ENCODE data around the gene TMEM212.
"Not testable (repeated sequence)": the region's sequence is repeated elsewhere in the genome, so short reads cannot be mapped to it uniquely, and the experiment has no call there.

TMEM212 gene

DNA sequence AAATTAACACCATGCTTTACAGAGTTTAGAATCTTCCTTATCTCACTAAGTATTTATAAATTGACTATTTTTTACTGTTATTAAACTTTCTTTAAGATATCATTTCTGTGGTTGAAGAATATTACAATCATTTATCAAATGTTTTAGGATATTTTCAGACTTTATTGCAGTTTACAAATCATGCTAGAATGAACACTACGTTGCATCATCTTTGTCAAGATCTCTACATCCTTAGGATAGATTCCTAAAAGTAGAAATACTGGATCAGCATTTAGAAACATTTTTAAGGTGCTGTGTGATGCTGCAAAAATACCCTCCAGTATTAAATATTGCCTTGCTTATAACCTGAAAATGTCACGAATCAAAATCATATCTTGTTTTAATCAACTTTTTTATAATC, 30.3 kb upstream of the TMEM212 start:
- DNase-seq (ENCODE audit: low read depth in 3 of 3, low spot score in 1 of 3) = no peak

DNA sequence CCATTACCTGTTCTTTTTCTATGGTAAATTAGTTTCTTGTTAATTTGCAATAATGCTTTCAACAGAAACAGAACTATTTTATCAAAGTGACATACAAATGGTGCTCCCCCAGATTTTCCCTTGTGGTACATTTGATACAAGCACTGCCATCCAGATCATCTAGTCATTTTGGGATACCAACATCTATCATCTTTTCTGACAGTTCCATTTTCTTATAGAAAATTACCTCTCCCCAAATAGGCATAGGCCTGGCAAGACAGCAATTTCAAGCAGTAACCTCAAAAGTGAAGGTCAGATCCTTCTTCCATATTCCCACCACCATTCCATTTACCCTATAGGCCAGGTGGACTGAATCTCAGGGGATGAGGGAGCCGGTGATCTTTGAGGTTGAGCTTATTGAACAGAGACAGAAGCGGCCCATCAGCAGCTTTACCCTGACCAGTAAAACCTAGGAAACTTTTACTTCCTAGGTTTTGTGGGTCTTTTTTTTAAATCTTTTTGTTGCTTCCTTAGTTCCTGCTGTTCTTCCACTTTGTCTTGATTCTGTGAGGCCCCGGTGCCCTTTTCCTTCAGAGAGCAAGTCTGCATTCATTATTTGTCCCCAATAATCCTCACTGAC, 29.8 kb upstream of the TMEM212 start:
- DNase-seq (ENCODE audit: low read depth in 3 of 3, low spot score in 1 of 3) = no peak

GRCh38 chr3:171813897-171814460, 29.2 kb upstream of the TMEM212 start:
- DNase-seq (ENCODE audit: low read depth in 3 of 3, low spot score in 1 of 3) = no peak

- DNase-seq (ENCODE audit: low read depth in 3 of 3, low spot score in 1 of 3) = not testable (repeated sequence)
These were observed 28.5 kb upstream of the TMEM212 start for GRCh38 chr3:171814662-171815061.

GRCh38 chr3:171815973-171816595, 27.1 kb upstream of the TMEM212 start:
- DNase-seq (ENCODE audit: low read depth in 3 of 3, low spot score in 1 of 3) = no peak

DNA sequence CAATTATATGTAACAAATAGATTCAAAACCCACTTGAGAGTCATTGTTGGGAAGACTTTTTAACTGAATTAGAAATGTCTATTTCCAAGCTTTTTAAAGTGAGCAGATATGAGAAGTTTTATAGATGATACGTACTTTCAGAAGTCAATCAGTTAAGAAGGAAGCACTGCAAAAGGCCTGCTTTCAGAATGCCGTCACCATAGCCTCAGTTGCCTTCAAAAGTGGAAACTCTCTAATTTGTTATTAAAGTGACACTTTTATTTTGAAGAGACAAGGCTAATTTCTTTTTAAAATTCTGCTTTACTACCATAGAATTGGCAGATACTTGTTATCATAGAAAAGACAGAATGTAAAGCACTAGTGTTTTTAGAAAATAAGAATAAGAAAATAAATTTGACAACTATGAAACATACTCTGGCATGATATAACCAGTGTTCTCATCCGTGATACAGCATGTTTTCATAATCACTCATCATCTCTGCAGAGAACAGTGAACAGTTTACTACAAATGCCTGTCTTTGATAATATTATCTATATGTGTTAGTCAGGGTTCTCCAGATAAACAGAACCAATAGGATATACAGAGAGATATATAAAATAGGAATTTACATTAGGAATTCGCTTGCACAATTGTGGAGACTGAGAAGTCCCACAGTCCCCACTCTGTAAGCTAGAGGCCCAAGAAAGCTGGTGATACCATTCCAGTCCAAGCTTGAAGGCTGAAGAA, 25.9 kb upstream of the TMEM212 start:
- no peak for DNase-seq (ENCODE audit: low read depth in 3 of 3, low spot score in 1 of 3)

GRCh38 chr3:171821044-171821443, 22.1 kb upstream of the TMEM212 start:
- DNase-seq (ENCODE audit: low read depth in 3 of 3, low spot score in 1 of 3) = no peak

DNA sequence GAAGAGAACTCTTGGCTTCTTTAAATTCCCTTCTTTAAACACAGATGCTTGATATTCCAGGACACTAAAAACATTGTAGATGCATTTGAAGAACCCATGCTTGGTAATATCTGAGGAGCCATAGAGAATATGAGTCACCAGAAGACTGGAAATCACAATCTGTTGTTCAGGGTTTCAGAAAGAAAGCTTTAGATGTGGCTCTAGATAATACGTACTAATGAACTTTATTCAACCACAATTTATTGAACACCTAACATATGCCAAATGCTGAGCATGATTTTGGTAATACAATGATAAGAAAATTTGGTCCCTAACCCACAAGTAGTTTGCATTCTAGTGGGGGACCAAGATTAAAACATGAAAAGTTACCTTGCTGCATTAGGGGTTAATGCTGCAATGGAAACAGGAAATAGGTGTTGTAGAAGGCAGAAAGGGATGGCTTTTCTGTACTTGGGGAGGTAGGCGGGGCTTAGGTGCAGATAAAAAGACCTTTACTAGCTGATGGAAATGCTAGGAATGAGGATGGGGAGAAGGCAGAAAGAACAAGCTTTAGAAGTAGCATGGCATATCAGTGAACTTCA, 21.3 kb upstream of the TMEM212 start:
- no peak for DNase-seq (ENCODE audit: low read depth in 3 of 3, low spot score in 1 of 3)

DNA sequence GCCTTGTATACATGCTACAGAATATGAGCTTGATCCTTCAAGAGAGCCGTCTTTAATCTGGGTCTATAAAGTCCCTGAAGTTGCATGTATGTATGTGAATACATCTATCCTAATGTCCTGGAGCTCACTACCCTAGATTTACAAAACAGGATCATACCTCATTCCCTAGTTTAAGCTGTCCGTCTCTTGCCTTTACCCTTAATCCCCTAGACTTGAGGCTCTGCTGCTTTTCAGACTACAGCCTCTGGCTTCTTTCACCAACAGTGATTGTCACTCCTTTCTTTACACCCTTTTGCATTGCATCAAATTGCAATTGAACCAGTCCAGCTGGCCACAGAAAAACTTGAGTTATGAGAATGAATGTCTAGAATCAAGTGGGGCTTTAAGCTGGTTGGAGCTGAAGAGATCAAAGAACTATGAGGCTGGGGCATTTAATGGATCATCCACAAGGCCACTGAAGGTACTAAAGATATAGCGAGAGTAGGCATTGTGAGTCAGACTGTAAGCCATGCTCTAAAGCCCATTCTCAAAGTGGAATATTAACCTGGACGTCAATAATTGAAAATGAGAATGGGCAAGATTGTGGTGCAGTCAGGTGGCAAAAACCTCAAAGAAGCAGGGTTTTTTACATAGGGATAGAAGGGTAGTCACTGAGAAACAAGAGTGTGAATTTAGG, 20.6 kb upstream of the TMEM212 start:
- no peak for DNase-seq (ENCODE audit: low read depth in 3 of 3, low spot score in 1 of 3)

DNA sequence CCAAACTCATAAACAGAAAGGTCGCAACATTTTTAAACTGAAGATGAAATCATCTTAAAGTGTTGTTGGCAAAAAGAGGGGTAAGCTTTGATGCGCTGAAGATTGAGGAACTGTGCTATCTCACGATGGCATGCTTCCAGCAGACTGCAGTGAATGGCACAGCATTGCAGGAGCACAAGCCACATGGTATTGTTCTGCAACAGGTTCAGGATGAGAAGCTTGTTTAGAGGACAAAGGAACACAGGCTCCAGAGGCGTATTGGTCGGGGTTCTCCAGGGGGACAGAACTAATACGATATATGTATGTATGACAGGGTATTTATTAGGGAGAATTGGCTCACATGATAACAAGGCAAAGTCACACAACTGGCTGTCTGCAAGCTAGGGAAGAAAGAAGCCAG, 19.0 kb upstream of the TMEM212 start:
- no peak for DNase-seq (ENCODE audit: low read depth in 3 of 3, low spot score in 1 of 3)

GRCh38 chr3:171824824-171825221, 18.3 kb upstream of the TMEM212 start:
- no peak for DNase-seq (ENCODE audit: low read depth in 3 of 3, low spot score in 1 of 3)

GRCh38 chr3:171825222-171825828, 17.8 kb upstream of the TMEM212 start:
- no peak for DNase-seq (ENCODE audit: low read depth in 3 of 3, low spot score in 1 of 3)

DNA sequence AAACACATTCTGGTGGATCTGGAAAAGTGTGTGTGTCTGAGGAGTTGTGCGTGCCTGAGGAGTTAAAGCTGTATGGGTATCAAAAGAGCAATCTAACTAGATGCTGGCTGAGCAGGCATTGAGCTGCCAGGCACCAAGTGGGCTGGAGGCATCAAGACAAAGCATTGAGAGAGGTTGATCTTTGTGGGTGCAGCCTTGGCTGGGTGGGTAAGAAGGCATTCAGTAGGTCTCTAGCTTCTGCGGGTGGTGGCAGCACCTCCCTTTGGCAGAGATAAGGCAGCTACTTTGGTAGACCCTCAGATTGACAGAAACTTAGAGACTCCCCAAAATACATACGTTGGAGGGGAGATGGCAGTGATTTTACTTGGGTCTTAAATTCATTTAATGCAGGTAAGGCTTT, 15.8 kb upstream of the TMEM212 start:
- DNase-seq (ENCODE audit: low read depth in 3 of 3, low spot score in 1 of 3) = no peak

GRCh38 chr3:171827836-171828458, 15.2 kb upstream of the TMEM212 start:
- DNase-seq (ENCODE audit: low read depth in 3 of 3, low spot score in 1 of 3) = no peak

- no peak for DNase-seq (ENCODE audit: low read depth in 3 of 3, low spot score in 1 of 3)
These were observed 14.0 kb upstream of the TMEM212 start for GRCh38 chr3:171828902-171829770.

DNA sequence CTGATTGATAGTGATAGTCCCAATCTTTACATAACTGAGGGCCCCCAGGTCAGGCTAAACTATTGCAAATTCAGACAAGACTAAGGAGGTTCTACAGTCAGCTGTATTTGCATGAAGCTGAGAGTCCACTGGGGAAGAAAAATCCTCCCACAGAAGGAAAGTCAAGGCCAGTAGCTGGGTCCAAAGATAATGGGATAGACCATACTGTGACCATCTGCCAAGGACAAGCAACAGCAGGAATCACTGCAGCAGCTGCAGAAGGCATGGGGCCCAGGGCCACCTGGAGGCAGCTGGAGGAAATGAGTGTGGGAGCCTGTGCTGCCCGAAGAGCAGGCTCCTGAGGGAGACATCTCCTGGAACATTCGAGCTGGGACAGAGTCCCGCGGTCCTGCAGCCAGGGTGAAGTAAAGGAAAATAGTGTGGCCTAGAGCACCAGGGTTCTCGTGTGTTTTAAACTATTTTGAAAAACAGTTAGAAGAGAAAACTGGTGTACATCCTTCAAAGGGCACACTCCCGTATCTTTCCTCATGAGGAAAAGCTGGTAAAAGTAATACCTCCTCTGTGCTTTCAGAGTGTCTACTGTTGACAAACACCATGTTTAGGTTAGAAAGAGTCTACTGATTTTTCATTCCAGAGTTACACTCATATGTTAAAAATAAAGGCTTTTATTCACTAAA, 13.2 kb upstream of the TMEM212 start:
- DNase-seq (ENCODE audit: low read depth in 3 of 3, low spot score in 1 of 3) = no peak

GRCh38 chr3:171830518-171830875, 12.7 kb upstream of the TMEM212 start:
- DNase-seq (ENCODE audit: low read depth in 3 of 3, low spot score in 1 of 3) = no peak

GRCh38 chr3:171831936-171832335, 11.2 kb upstream of the TMEM212 start:
- DNase-seq (ENCODE audit: low read depth in 3 of 3, low spot score in 1 of 3) = no peak

GRCh38 chr3:171832989-171833388, 10.2 kb upstream of the TMEM212 start:
- no peak for DNase-seq (ENCODE audit: low read depth in 3 of 3, low spot score in 1 of 3)

Data from stimulated activated CD4-positive, alpha-beta T cell treated with anti-CD3 and anti-CD28 coated beads, TNF-alpha, amount 100 ng/mL, for 1 hour (primary cell).